Raji (cell line): ENCODE results near the gene CENPO.

Source experiments
- POLR2A ChIP-seq: IDR thresholded peaks from 2 replicates; pipeline ENCODE4 v1.6.1; 2011; ENCODE audit warnings: low read depth, low read length, control low read depth; ENCODE audit not compliant: insufficient read depth

CENPO gene

GRCh38 chr2:24815171-24815570, 21.9 kb downstream of the CENPO start:
- TF ChIP-seq POLR2A: no peak

- no peak for TF ChIP-seq POLR2A
These were observed 23.2 kb downstream of the CENPO start for GRCh38 chr2:24816404-24816803.

GRCh38 chr2:24816884-24817283, 23.7 kb downstream of the CENPO start:
- TF ChIP-seq POLR2A: no peak

GRCh38 chr2:24818721-24819167, 25.5 kb downstream of the CENPO start:
- TF ChIP-seq POLR2A: no peak

- TF ChIP-seq POLR2A: no peak
These were observed 26.4 kb downstream of the CENPO start for GRCh38 chr2:24819442-24820174.

- TF ChIP-seq POLR2A: no peak
These were observed 26.9 kb downstream of the CENPO start for GRCh38 chr2:24820175-24820513.

- no peak for TF ChIP-seq POLR2A
These were observed 27.6 kb downstream of the CENPO start for GRCh38 chr2:24820598-24821432.

GRCh38 chr2:24821433-24821891, 28.2 kb downstream of the CENPO start:
- no peak for TF ChIP-seq POLR2A

- TF ChIP-seq POLR2A: no peak
These were observed 29.0 kb downstream of the CENPO start for GRCh38 chr2:24822049-24822706.

- no peak for TF ChIP-seq POLR2A
These were observed 30.9 kb downstream of the CENPO start for GRCh38 chr2:24824071-24824588.

- no peak for TF ChIP-seq POLR2A
These were observed 32.0 kb downstream of the CENPO start for GRCh38 chr2:24824966-24825882.

- TF ChIP-seq POLR2A: no peak
These were observed 32.9 kb downstream of the CENPO start for GRCh38 chr2:24825883-24826772.

- no peak for TF ChIP-seq POLR2A
These were observed 33.5 kb downstream of the CENPO start for GRCh38 chr2:24826773-24827145.
